GM23248 (cell line): ENCODE data around the gene WDFY1. TPM values are rescaled to one million over a fixed set of nuclear protein-coding genes. Genes with fewer than 3 reads are reported as not detected.

Source experiments
- DNase-seq: peaks from one replicate; pipeline ENCODE4 v3.0.0-alpha.2; 2015
- H2AFZ ChIP-seq: fragments of 200-600 bp; sonication (generic); 2 replicates; pipeline ENCODE4 v1.6.1; 2016; ENCODE audit warnings: antibody characterized with exemption
- H3F3A ChIP-seq: fragments of 200-600 bp; sonication (generic); 2 replicates; pipeline ENCODE4 v1.6.1; 2016; ENCODE audit warnings: mild to moderate bottlenecking, antibody characterized with exemption, mixed run types; ENCODE audit not compliant: insufficient read depth
- H3K27ac ChIP-seq: fragments of 200-600 bp; sonication (generic); 2 replicates; pipeline ENCODE4 v1.5.1; 2016; ENCODE audit warnings: mild to moderate bottlenecking
- H3K27me3 ChIP-seq: fragments of 200-600 bp; sonication (generic); replicated peaks from 2 replicates; pipeline ENCODE4 v1.6.1; 2016; ENCODE audit warnings: mild to moderate bottlenecking; ENCODE audit not compliant: insufficient read depth
- H3K36me3 ChIP-seq: fragments of 200-600 bp; sonication (generic); 2 replicates; pipeline ENCODE4 v1.6.1; 2016; ENCODE audit warnings: low read depth, mild to moderate bottlenecking
- H3K4me1 ChIP-seq: fragments of 200-600 bp; sonication (generic); 2 replicates; pipeline ENCODE4 v1.6.1; 2016; ENCODE audit warnings: mild to moderate bottlenecking; ENCODE audit not compliant: insufficient read depth
- H3K4me2 ChIP-seq: fragments of 200-600 bp; sonication (generic); one replicate; pipeline ENCODE4 v1.6.1; 2016; ENCODE audit warnings: mild to moderate bottlenecking; ENCODE audit not compliant: unreplicated experiment
- H3K4me3 ChIP-seq: fragments of 200-600 bp; sonication (generic); 2 replicates; pipeline ENCODE4 v1.5.1; 2016; ENCODE audit warnings: mild to moderate bottlenecking
- H3K79me2 ChIP-seq: fragments of 200-600 bp; sonication (generic); 2 replicates; pipeline ENCODE4 v1.6.1; 2016; ENCODE audit warnings: mild to moderate bottlenecking; ENCODE audit not compliant: insufficient read depth
- H3K9ac ChIP-seq: fragments of 200-600 bp; sonication (generic); 2 replicates; pipeline ENCODE4 v1.6.1; 2016; ENCODE audit warnings: mild to moderate bottlenecking
- H3K9me2 ChIP-seq: fragments of 200-600 bp; sonication (generic); 2 replicates; pipeline ENCODE4 v1.6.1; 2016; ENCODE audit warnings: mixed run types, mild to moderate bottlenecking, moderate library complexity; ENCODE audit not compliant: insufficient read depth
- H3K9me3 ChIP-seq: fragments of 200-600 bp; sonication (generic); one replicate; pipeline ENCODE4 v1.6.1; 2017; ENCODE audit warnings: low read depth
- H4K20me1 ChIP-seq: fragments of 200-600 bp; sonication (generic); 2 replicates; pipeline ENCODE4 v1.6.0; 2016; ENCODE audit not compliant: insufficient read depth
- EZH2 ChIP-seq: fragments of 200-600 bp; sonication (generic); IDR thresholded peaks from 2 replicates; pipeline ENCODE4 v1.6.1; 2018; ENCODE audit warnings: antibody characterized with exemption, mild to moderate bottlenecking; ENCODE audit not compliant: insufficient read depth, poor library complexity, severe bottlenecking
- EZH2phosphoT487 ChIP-seq: fragments of 200-600 bp; sonication (generic); IDR thresholded peaks from 2 replicates; pipeline ENCODE4 v1.6.1; 2018; ENCODE audit warnings: antibody characterized with exemption, moderate library complexity, mild to moderate bottlenecking, low read depth; ENCODE audit not compliant: insufficient read depth
- WGBS, 2 experiments: methylation state at CpG; one replicate each; pipeline ENCODE4 v1.1.6; 2015 to 2017; ENCODE audit warnings: low lambda C conversion rate in 2 of 2, low coverage in 1 of 2; ENCODE audit errors: missing lambda C conversion rate in 2 of 2; 5-methylcytosine and 5-hydroxymethylcytosine counted together
- in situ Hi-C: fragments of 300-500 bp; cut with MboI; formaldehyde crosslinking; loops from 2 replicates; pipeline ENCODE4 v1.15.0; 2020
- polyA plus RNA-seq: library from polyadenylated mRNA; unstranded; fragments of >200 nt; fragmentation: Nextera tagmentation; extraction: Ambion mirVana; gene quantifications from 2 replicates; pipeline ENCODE4 v1.2.1, GENCODE V29; 2016
- total RNA-seq: library from RNA; depleted of rRNA; stranded (reverse); fragments of >200 nt; shearing (Covaris generic); gene quantifications from 2 replicates; pipeline ENCODE4 v1.2.3, GENCODE V29; 2014

WDFY1 gene
- total and polyA plus RNA-seq, 2 experiments from 2014 or later: 65.1 to 81.2 TPM

DNA sequence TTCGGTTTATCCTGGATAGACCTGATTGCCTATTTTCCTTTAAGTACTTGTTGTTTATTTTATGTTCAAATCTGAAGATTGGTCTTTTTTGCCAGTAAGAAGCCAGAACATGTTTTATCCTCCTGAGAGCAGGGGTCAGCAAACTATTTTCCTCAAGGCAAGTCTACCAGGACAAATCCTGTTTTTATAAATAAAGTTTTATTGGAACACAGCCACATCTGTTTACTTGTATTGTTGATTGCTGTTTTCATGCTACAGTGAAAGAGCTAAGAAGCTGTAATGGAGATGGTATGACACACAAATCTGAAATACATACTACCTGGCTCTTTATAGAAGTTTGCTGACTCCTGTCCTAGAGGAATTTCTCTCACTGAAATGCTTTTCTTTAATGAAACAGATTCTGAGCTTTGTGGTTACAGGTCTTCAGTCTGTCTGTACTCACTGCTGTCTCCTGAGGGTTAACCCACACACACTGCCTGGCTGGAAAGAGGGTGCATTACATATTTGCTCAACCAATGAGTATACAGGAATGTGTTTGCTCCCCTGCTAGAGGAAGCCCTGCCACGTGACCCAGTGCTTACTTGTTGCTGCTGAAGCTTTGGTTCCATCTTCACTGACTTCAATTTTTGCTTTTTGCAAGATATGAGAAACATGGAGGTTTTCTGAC lies 34.7 kb upstream of the WDFY1 start:
- WGBS, 2 experiments: 93 to 97% methylated on average over 2 of the region's 2 CpGs
- no peak for DNase-seq
- Histone ChIP-seq H3K27ac (peak overlapping the region; percentile 30), H3K9me2 (no peaks in the 10 kb centered on the region), H3K4me3 (no peak overlapping the region), H3F3A (peaks cover 100% of the 10 kb centered on the region), H3K27me3 (no peaks in the 10 kb centered on the region), H3K4me1 (peaks cover 16% of the 10 kb centered on the region), H3K79me2 (no peaks in the 10 kb centered on the region), H4K20me1 (no peaks in the 10 kb centered on the region), H2AFZ (no peak overlapping the region), H3K9me3 (no peaks in the 10 kb centered on the region), H3K36me3 (peaks cover 98% of the 10 kb centered on the region), H3K4me2 (no peak overlapping the region), H3K9ac (no peak overlapping the region)
- in situ Hi-C loops: no loop called here
- no peak for TF ChIP-seq EZH2phosphoT487
- no peak for TF ChIP-seq EZH2

DNA sequence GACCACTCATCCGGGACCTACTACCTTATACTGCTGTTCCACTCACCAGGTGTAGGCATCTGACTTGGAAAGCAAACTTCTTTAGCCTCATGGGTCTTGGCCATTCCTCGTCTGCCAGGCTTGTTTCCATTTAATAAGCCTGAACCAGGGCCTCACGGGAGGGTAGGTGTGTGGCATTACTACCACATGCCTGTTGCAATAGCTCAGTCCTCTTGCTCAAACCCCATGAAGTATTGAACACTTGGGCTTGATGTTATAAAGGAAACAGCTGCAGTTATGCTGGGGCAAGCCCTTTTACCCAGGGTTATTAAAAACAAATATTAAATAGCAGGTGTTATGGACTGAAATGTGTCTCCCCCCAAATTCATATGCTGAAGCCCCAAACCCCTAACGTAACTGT lies 33.3 kb upstream of the WDFY1 start:
- TF ChIP-seq EZH2 (no peak), EZH2phosphoT487 (no peak)
- no peaks in the 10 kb centered on the region for H3K9me3 ChIP-seq
- WGBS, 2 experiments: 76 to 78% methylated on average over 4 of the region's 4 CpGs
- peaks cover 96% of the 10 kb centered on the region for H3K36me3 ChIP-seq
- no peak overlapping the region for H2AFZ ChIP-seq
- no peaks in the 10 kb centered on the region for H3K79me2 ChIP-seq
- no peaks in the 10 kb centered on the region for H3K27me3 ChIP-seq
- H3K4me1 ChIP-seq: peaks cover 16% of the 10 kb centered on the region
- no peaks in the 10 kb centered on the region for H4K20me1 ChIP-seq
- peak overlapping the region; percentile 9 for H3K27ac ChIP-seq
- no peaks in the 10 kb centered on the region for H3K9me2 ChIP-seq
- H3K9ac ChIP-seq: no peak overlapping the region
- no peak overlapping the region for H3K4me2 ChIP-seq
- no peak for DNase-seq
- peaks cover 100% of the 10 kb centered on the region for H3F3A ChIP-seq
- no peak overlapping the region for H3K4me3 ChIP-seq
- in situ Hi-C loops: no loop called here

DNA sequence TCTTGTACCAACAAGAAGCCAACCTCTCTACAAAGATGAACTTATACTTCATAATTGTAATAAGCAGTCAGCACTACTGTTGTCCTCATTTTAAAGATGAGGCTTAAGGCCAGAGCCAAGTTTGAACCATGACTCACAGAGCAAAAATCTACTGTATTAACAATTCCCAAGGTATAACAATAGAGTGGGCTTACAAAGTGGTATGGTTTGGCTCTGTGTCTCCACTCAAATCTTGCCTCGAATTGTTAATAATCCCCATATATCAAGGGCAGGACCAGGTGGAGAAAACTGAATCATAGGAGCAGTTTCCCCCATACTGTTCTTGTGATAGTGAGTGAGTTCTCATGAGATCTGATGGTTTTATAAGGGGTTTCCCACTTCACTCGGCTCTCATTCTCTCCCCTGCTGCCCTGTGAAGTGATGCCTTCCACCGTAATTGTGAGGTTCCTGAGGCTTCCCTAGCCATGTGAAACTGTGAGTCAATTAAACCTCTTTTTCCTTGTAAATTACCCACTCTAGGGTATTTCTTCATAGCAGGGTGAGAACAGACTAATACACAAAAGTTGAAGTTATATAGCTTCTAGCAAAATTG lies 31.6 kb upstream of the WDFY1 start:
- Histone ChIP-seq H3K9ac (peak overlapping the region; percentile 18; the same call in 1 of the 2 replicates), H4K20me1 (no peaks in the 10 kb centered on the region), H3K4me1 (peaks cover 16% of the 10 kb centered on the region), H3K27me3 (no peaks in the 10 kb centered on the region), H3F3A (peaks cover 100% of the 10 kb centered on the region), H3K36me3 (peaks cover 85% of the 10 kb centered on the region), H3K9me2 (no peaks in the 10 kb centered on the region), H3K9me3 (no peaks in the 10 kb centered on the region), H3K79me2 (no peaks in the 10 kb centered on the region), H3K4me3 (no peak overlapping the region), H2AFZ (no peak overlapping the region), H3K27ac (peak overlapping the region; percentile 68), H3K4me2 (no peak overlapping the region)
- 32 to 38% methylated on average over 3 of the region's 3 CpGs for WGBS, 2 experiments
- DNase-seq: peak; percentile 61
- TF ChIP-seq EZH2 (no peak), EZH2phosphoT487 (no peak)
- in situ Hi-C loops: no loop called here

DNA sequence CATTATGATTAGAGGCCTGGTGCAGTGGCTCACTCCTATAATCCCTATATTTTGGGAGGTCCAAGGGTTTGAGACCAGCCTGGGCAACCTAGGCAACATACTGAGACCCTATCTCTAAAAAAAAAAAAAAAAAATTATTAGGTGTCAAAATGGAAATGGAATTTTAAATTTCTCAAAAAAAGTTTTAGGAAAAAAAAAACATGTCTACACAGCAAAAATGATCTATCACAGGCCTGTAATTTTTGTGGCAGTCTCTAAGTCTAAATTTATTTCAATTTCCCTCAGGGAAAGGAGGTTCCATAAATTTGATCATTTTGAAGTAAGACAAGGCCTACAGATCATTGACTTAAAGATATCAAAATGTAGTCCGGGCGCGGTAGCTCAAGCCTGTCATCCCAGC lies 28.5 kb upstream of the WDFY1 start:
- Histone ChIP-seq H3K4me2 (no peak overlapping the region), H3K4me1 (peaks cover 20% of the 10 kb centered on the region), H3K79me2 (no peaks in the 10 kb centered on the region), H2AFZ (no peak overlapping the region), H3K4me3 (no peak overlapping the region), H3K9me2 (no peaks in the 10 kb centered on the region), H3K27me3 (no peaks in the 10 kb centered on the region), H3F3A (peaks cover 97% of the 10 kb centered on the region), H3K9ac (no peak overlapping the region), H3K9me3 (no peaks in the 10 kb centered on the region), H3K36me3 (peaks cover 55% of the 10 kb centered on the region), H4K20me1 (no peaks in the 10 kb centered on the region), H3K27ac (peak overlapping the region; percentile 0; the same call in 1 of the 2 replicates)
- TF ChIP-seq EZH2phosphoT487 (no peak), EZH2 (no peak)
- in situ Hi-C loops: no loop called here
- DNase-seq: no peak
- WGBS, 2 experiments: 98 to 99% methylated on average over 3 of the region's 3 CpGs
